DND-41 (cell line): ENCODE data around the gene CIB2.
A peak's percentile ranks its signal among the peaks of the same experiment; 100 is the strongest.

Experiments
- ATAC-seq: fragments of 200-7000 bp; cut with Tn5 transposase; 3 replicates; pipeline ENCODE4 v1.9.1; 2021; ENCODE audit warnings: low read depth; ENCODE audit not compliant: insufficient read depth
- DNase-seq: peaks from one replicate; pipeline ENCODE4 v3.0.0-alpha.2; 2020
- H2AFZ ChIP-seq: 2 replicates; pipeline ENCODE4 v1.6.0; 2012; ENCODE audit warnings: low read depth, low read length
- H3K27ac ChIP-seq: 2 replicates; pipeline ENCODE4 v1.5.1; 2012; ENCODE audit warnings: low read length, inconsistent platforms
- H3K27me3 ChIP-seq: fragments of 200-600 bp; sonication (generic); 2 replicates; pipeline ENCODE4 v1.6.0; 2012; ENCODE audit warnings: low read length, mild to moderate bottlenecking, inconsistent platforms; ENCODE audit not compliant: insufficient read depth, poor library complexity
- H3K36me3 ChIP-seq: 2 replicates; pipeline ENCODE4 v1.5.1; 2012; ENCODE audit warnings: low read length, inconsistent platforms; ENCODE audit not compliant: insufficient read depth
- H3K4me1 ChIP-seq: 2 replicates; pipeline ENCODE4 v1.5.1; 2012; ENCODE audit warnings: mild to moderate bottlenecking, low read length; ENCODE audit not compliant: insufficient read depth
- H3K4me2 ChIP-seq: 2 replicates; pipeline ENCODE4 v1.6.0; 2012; ENCODE audit warnings: mild to moderate bottlenecking, moderate library complexity, low read length, inconsistent platforms; ENCODE audit not compliant: insufficient read depth
- H3K4me3 ChIP-seq, 2 experiments: fragments of 200-600 bp in 1 of 2; shearing (Covaris generic) in 1 of 2; 2 replicates each; pipeline ENCODE4 v1.5.1; 2012 to 2016; ENCODE audit warnings: inconsistent platforms in 2 of 2, low read length in 2 of 2, mild to moderate bottlenecking in 2 of 2, low read depth in 1 of 2, moderate library complexity in 1 of 2
- H3K79me2 ChIP-seq: 2 replicates; pipeline ENCODE4 v1.6.0; 2012; ENCODE audit warnings: low read length, inconsistent platforms; ENCODE audit not compliant: insufficient read depth
- H3K9ac ChIP-seq: 2 replicates; pipeline ENCODE4 v1.6.0; 2012; ENCODE audit warnings: low read depth, mild to moderate bottlenecking, inconsistent platforms, low read length, moderate library complexity
- H3K9me3 ChIP-seq: 2 replicates; pipeline ENCODE4 v1.5.1; 2012; ENCODE audit warnings: low read length, moderate library complexity, mild to moderate bottlenecking, inconsistent platforms; ENCODE audit not compliant: insufficient read depth, severe bottlenecking
- H4K20me1 ChIP-seq: 2 replicates; pipeline ENCODE4 v1.6.0; 2012; ENCODE audit warnings: low read length; ENCODE audit not compliant: insufficient read depth
- CTCF ChIP-seq: IDR thresholded peaks from 2 replicates; pipeline ENCODE4 v1.5.1; 2012; ENCODE audit warnings: borderline replicate concordance, low read length, moderate library complexity, mild to moderate bottlenecking; ENCODE audit not compliant: poor library complexity, severe bottlenecking; ENCODE audit errors: extremely low read depth
- EZH2 ChIP-seq: IDR thresholded peaks from 3 replicates; pipeline ENCODE4 v1.6.1; 2012; ENCODE audit warnings: borderline replicate concordance, low read depth, mild to moderate bottlenecking, moderate library complexity, low read length, inconsistent platforms; ENCODE audit not compliant: severe bottlenecking

Gene CIB2

GRCh38 chr15:78080088-78080460, 51.2 kb downstream of the CIB2 start:
- H3K4me3 ChIP-seq, result no peak overlapping the region
- H3K9me3 ChIP-seq, result no peaks in the 10 kb centered on the region
- ATAC-seq (no peak), DNase-seq (no peak)
- H3K4me1 ChIP-seq, result peaks cover 26% of the 10 kb centered on the region
- H4K20me1 ChIP-seq, result peaks cover 8% of the 10 kb centered on the region; the same call in 1 of the 2 replicates
- no peaks in the 10 kb centered on the region for H3K27me3 ChIP-seq
- TF ChIP-seq EZH2 (no peak), CTCF (no peak)
- H2AFZ ChIP-seq, result no peak overlapping the region
- no peak overlapping the region for H3K4me2 ChIP-seq
- H3K36me3 ChIP-seq, result no peaks in the 10 kb centered on the region; the same call in 1 of the 2 replicates
- H3K79me2 ChIP-seq, result peaks cover 23% of the 10 kb centered on the region
- no peak overlapping the region for H3K9ac ChIP-seq
- no peak overlapping the region for H3K27ac ChIP-seq

DNA sequence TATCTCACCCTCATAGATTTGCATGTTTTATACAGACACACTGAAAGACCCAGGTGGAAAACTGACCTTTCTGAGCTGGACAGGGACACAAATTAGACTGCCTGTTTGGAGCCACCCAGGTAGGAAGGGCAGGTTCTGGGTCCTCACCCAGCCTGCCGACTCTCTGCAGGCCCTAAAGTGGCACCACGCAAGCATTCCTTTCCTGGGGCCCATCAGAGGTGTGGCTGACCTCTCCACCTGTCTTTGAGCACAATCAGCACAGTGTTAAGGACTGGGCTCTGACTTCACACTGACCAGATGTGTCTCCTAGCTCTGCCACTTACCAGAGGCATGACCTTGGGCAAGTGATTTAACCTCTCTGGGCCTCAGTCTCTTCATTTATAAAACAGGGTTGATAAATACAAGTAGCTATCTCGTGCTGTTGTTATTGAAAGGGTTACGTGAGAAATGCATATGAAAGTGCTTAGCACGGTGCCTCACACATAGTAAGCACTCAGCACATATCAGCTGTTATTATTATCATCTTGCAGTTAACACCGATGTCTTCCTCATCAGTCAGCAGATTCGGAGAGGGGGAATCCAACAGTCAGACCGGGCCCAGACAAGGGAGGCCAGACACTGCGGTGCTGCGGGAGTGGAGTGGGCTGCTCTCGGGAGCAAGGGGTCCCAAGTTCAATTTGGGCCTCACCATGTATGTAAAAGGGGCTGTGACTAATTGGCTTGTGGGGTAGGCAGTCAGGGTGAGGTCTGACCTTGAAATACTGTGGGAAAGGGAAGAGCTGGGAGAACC, 51.8 kb downstream of the CIB2 start:
- Histone ChIP-seq H3K9ac (no peak overlapping the region), H2AFZ (no peak overlapping the region), H4K20me1 (peaks cover 12% of the 10 kb centered on the region; the same call in 1 of the 2 replicates), H3K9me3 (no peaks in the 10 kb centered on the region), H3K4me2 (no peak overlapping the region), H3K27me3 (no peaks in the 10 kb centered on the region), H3K4me1 (peaks cover 30% of the 10 kb centered on the region), H3K27ac (no peak overlapping the region), H3K36me3 (no peaks in the 10 kb centered on the region; the same call in none of the 2 replicates), H3K4me3 (no peak overlapping the region), H3K79me2 (peaks cover 28% of the 10 kb centered on the region)
- TF ChIP-seq CTCF, result no peak
- TF ChIP-seq EZH2, result no peak
- no peak for DNase-seq
- ATAC-seq, result no peak

- no peak for DNase-seq
- peak; percentile 29 for ATAC-seq
- H3K4me1 ChIP-seq, result peaks cover 34% of the 10 kb centered on the region
- no peak for TF ChIP-seq CTCF
- TF ChIP-seq EZH2, result no peak
- H4K20me1 ChIP-seq, result peaks cover 14% of the 10 kb centered on the region; the same call in 1 of the 2 replicates
- peak overlapping the region; percentile 33 to 100; a peak in 3 of 4 replicates for H3K4me3 ChIP-seq
- H2AFZ ChIP-seq, result peak overlapping the region; percentile 87
- peak overlapping the region; percentile 90 for H3K9ac ChIP-seq
- peaks cover 43% of the 10 kb centered on the region for H3K79me2 ChIP-seq
- H3K9me3 ChIP-seq, result no peaks in the 10 kb centered on the region
- peak overlapping the region; percentile 94 for H3K4me2 ChIP-seq
- H3K27ac ChIP-seq, result peak overlapping the region; percentile 64
- H3K36me3 ChIP-seq, result peaks cover under 1% of the 10 kb centered on the region
- no peaks in the 10 kb centered on the region for H3K27me3 ChIP-seq
Observed at GRCh38 chr15:78077871-78078210, 53.4 kb downstream of the CIB2 start.
